ENCODE measurements around the gene MFN2.
"Not testable (repeated sequence)": the region's sequence is repeated elsewhere in the genome, so short reads cannot be mapped to it uniquely, and the experiment has no call there.

MFN2 gene

GRCh38 chr1:12026586-12026985 lies 46.3 kb downstream of the MFN2 start:
- no peak for DNase-seq (ENCODE audit: low read depth)

- DNase-seq (ENCODE audit: low read depth), result no peak
Measured at GRCh38 chr1:12028248-12028647, 48.0 kb downstream of the MFN2 start.

- no peak for DNase-seq (ENCODE audit: low read depth)
Measured at GRCh38 chr1:12028957-12029511, 48.8 kb downstream of the MFN2 start.

GRCh38 chr1:12029720-12030339 lies 49.6 kb downstream of the MFN2 start:
- no peak for DNase-seq (ENCODE audit: low read depth)

GRCh38 chr1:12031039-12031980 lies 51.1 kb downstream of the MFN2 start:
- no peak for DNase-seq (ENCODE audit: low read depth)

- no peak for DNase-seq (ENCODE audit: low read depth)
Measured at GRCh38 chr1:12032161-12032621, 51.9 kb downstream of the MFN2 start.

GRCh38 chr1:12033441-12033840 lies 53.2 kb downstream of the MFN2 start:
- DNase-seq (ENCODE audit: low read depth), result not testable (repeated sequence)

- no peak for DNase-seq (ENCODE audit: low read depth)
Measured at GRCh38 chr1:12034381-12034801, 54.1 kb downstream of the MFN2 start.

- DNase-seq (ENCODE audit: low read depth), result no peak
Measured at GRCh38 chr1:12035312-12035711, 55.1 kb downstream of the MFN2 start.

GRCh38 chr1:12037486-12038355 lies 57.5 kb downstream of the MFN2 start:
- DNase-seq (ENCODE audit: low read depth), result no peak

- DNase-seq (ENCODE audit: low read depth), result no peak
Measured at GRCh38 chr1:12038356-12039163, 58.3 kb downstream of the MFN2 start.

- DNase-seq (ENCODE audit: low read depth), result no peak
Measured at GRCh38 chr1:12039164-12039525, 58.9 kb downstream of the MFN2 start.

GRCh38 chr1:12039824-12040456 lies 59.7 kb downstream of the MFN2 start:
- not testable (repeated sequence) for DNase-seq (ENCODE audit: low read depth)

- DNase-seq (ENCODE audit: low read depth), result no peak
Measured at GRCh38 chr1:12040457-12041051, 60.3 kb downstream of the MFN2 start.

GRCh38 chr1:12044187-12044877 lies 64.1 kb downstream of the MFN2 start:
- DNase-seq (ENCODE audit: low read depth), result not testable (repeated sequence)

GRCh38 chr1:12046749-12047119 lies 66.5 kb downstream of the MFN2 start:
- no peak for DNase-seq (ENCODE audit: low read depth)

- DNase-seq (ENCODE audit: low read depth), result no peak
Measured at GRCh38 chr1:12047120-12047876, 67.1 kb downstream of the MFN2 start.

- DNase-seq (ENCODE audit: low read depth), result no peak
Measured at GRCh38 chr1:12048372-12048771, 68.1 kb downstream of the MFN2 start.

- no peak for DNase-seq (ENCODE audit: low read depth)
Measured at GRCh38 chr1:12049616-12050015, 69.4 kb downstream of the MFN2 start.
